Bronchial epithelial cell (primary cell): Measurements from ENCODE around the gene PVRIG. TPM values are rescaled to one million over a fixed set of nuclear protein-coding genes. Genes with fewer than 3 reads are reported as not detected.
"Not testable (repeated sequence)": the region's sequence is repeated elsewhere in the genome, so short reads cannot be mapped to it uniquely, and the experiment has no call there.

Source experiments
- DNase-seq: peaks from one replicate; pipeline ENCODE4 v3.0.0-alpha.2; 2010; ENCODE audit warnings: low read depth
- FAIRE-seq: peaks from 2 replicates; lab custom pipeline; 2011; peaks lifted over from hg19 to GRCh38; lab: Jason Lieb, UNC
- H3K27me3 ChIP-seq: 2 replicates; pipeline ENCODE4 v1.5.1; 2011; ENCODE audit warnings: low read length; ENCODE audit not compliant: control insufficient read depth, insufficient read depth
- H3K36me3 ChIP-seq: 2 replicates; pipeline ENCODE4 v1.5.1; 2011; ENCODE audit warnings: low read length; ENCODE audit not compliant: control insufficient read depth, insufficient read depth
- H3K4me3 ChIP-seq: 2 replicates; pipeline ENCODE4 v1.5.1; 2011; ENCODE audit warnings: mild to moderate bottlenecking, low read depth, low read length, control low read depth
- CTCF ChIP-seq: IDR thresholded peaks from 2 replicates; pipeline ENCODE4 v1.5.1; 2011; ENCODE audit warnings: mild to moderate bottlenecking, moderate library complexity, low read length, control low read depth, inconsistent platforms; ENCODE audit not compliant: insufficient read depth, severe bottlenecking
- total RNA-seq: library from RNA; depleted of rRNA; stranded (reverse); fragments of >200 nt; gene quantifications from 2 replicates; pipeline ENCODE4 v1.2.1, GENCODE V29; 2014

The PVRIG gene
- total RNA-seq, 1 donor from 2014 or later: not detected

- FAIRE-seq (no peak), DNase-seq (no peak)
- Histone ChIP-seq H3K4me3 (no peak overlapping the region), H3K36me3 (no peaks in the 10 kb centered on the region), H3K27me3 (no peaks in the 10 kb centered on the region)
- no peak for TF ChIP-seq CTCF
Observed at GRCh38 chr7:100195222-100195621, 24.5 kb upstream of the PVRIG start.

GRCh38 chr7:100195901-100196322 lies 23.8 kb upstream of the PVRIG start:
- not testable (repeated sequence) for H3K4me3 ChIP-seq, H3K36me3 ChIP-seq, FAIRE-seq, H3K27me3 ChIP-seq, DNase-seq

GRCh38 chr7:100198266-100198665 lies 21.5 kb upstream of the PVRIG start:
- H3K27me3 ChIP-seq: peaks cover 5% of the 10 kb centered on the region
- H3K4me3 ChIP-seq: no peak overlapping the region
- DNase-seq: no peak
- no peak for TF ChIP-seq CTCF
- no peaks in the 10 kb centered on the region for H3K36me3 ChIP-seq
- no peak for FAIRE-seq

GRCh38 chr7:100200693-100201092 lies 19.1 kb upstream of the PVRIG start:
- Histone ChIP-seq H3K27me3 (peaks cover 5% of the 10 kb centered on the region), H3K36me3 (no peaks in the 10 kb centered on the region), H3K4me3 (no peak overlapping the region)
- no peak for TF ChIP-seq CTCF
- FAIRE-seq (no peak), DNase-seq (no peak)

- DNase-seq (no peak), FAIRE-seq (no peak)
- Histone ChIP-seq H3K27me3 (peaks cover 7% of the 10 kb centered on the region), H3K4me3 (no peak overlapping the region), H3K36me3 (no peaks in the 10 kb centered on the region)
- no peak for TF ChIP-seq CTCF
Observed at GRCh38 chr7:100204454-100204853, 15.3 kb upstream of the PVRIG start.

GRCh38 chr7:100208911-100209408 lies 10.8 kb upstream of the PVRIG start:
- H3K4me3 ChIP-seq: no peak overlapping the region
- peaks cover 4% of the 10 kb centered on the region for H3K27me3 ChIP-seq
- TF ChIP-seq CTCF: no peak
- no peak for FAIRE-seq
- DNase-seq: no peak
- no peaks in the 10 kb centered on the region for H3K36me3 ChIP-seq
